PC-3 (cell line): Measurements from ENCODE around the gene BCKDHA.

Experiments
- EZH2 ChIP-seq: fragments of 300-600 bp; sonication (generic); IDR thresholded peaks from one replicate; pipeline ENCODE4 v1.6.1; 2017; ENCODE audit warnings: antibody characterized with exemption, mild to moderate bottlenecking, low read length; ENCODE audit not compliant: unreplicated experiment
- EZH2phosphoT487 ChIP-seq: fragments of 300-600 bp; sonication (generic); IDR thresholded peaks from 2 replicates; pipeline ENCODE4 v1.6.1; 2018; ENCODE audit warnings: mild to moderate bottlenecking, antibody characterized with exemption, low read length, borderline replicate concordance
- TF ChIP-seq, protein P1 (sequence below): fragments of 300-600 bp; sonication (generic); conservative IDR thresholded peaks from 2 replicates; pipeline ENCODE4 v1.5.1; 2017; ENCODE audit warnings: antibody characterized with exemption, low read depth, mild to moderate bottlenecking, low read length

GRCh38 chr19:41364524-41365391 is 32.9 kb upstream of the BCKDHA start:
- TF ChIP-seq, protein P1, sequence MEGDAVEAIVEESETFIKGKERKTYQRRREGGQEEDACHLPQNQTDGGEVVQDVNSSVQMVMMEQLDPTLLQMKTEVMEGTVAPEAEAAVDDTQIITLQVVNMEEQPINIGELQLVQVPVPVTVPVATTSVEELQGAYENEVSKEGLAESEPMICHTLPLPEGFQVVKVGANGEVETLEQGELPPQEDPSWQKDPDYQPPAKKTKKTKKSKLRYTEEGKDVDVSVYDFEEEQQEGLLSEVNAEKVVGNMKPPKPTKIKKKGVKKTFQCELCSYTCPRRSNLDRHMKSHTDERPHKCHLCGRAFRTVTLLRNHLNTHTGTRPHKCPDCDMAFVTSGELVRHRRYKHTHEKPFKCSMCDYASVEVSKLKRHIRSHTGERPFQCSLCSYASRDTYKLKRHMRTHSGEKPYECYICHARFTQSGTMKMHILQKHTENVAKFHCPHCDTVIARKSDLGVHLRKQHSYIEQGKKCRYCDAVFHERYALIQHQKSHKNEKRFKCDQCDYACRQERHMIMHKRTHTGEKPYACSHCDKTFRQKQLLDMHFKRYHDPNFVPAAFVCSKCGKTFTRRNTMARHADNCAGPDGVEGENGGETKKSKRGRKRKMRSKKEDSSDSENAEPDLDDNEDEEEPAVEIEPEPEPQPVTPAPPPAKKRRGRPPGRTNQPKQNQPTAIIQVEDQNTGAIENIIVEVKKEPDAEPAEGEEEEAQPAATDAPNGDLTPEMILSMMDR = no peak
- TF ChIP-seq EZH2 (no peak), EZH2phosphoT487 (no peak)
